GM04504 (cell line): ENCODE results near the gene SYMPK.

ENCODE experiments used
- DNase-seq: peaks from one replicate; pipeline ENCODE4 v3.0.0-alpha.2; 2012; ENCODE audit warnings: low read depth

Gene SYMPK

DNA sequence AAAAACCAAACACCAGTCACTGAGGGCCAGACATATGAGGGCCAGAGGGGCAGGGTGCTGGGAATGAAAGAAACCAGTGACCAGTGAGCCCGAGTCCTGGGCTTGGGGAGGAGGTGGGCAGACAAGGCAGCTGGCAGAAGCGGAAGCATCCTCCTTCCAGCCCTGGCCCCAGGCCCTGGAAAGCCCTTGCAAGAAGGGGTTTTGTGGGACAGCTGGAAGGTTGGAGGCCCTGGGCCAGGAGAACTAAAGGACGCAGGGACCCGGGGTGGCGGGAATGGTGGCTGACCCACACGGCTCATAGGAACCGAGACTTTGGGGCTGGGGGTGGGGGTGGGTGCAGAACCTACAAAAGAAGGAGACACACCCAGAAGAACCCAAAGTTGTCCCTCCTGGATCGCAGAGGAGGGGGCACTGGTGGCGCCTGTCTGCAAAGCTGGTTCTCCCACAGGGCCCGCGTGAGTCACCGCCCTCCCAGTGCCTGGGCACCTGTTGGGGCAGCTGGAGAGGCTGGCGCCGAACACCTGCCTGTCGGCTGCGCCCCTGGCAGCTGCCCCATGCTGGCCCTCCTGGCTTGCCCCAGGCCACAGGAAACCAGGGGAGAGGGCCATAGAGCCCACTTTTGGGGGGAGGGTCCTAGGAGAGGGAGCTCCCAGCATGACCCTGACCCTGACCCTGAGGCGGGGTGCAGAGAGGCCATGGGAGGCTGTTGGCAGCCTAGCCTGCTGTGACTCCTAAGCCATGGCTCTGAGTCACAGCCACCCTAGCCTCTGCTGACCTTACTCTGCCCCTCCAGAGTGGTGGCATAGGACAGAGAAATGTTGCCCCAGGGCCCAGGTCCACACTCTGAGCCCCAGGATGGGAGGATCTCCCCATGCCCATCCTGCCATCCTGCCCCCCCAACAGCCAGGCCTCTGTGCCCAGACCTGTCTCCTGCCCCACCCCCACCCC, 81.5 kb downstream of the SYMPK start:
- no peak for DNase-seq

DNA sequence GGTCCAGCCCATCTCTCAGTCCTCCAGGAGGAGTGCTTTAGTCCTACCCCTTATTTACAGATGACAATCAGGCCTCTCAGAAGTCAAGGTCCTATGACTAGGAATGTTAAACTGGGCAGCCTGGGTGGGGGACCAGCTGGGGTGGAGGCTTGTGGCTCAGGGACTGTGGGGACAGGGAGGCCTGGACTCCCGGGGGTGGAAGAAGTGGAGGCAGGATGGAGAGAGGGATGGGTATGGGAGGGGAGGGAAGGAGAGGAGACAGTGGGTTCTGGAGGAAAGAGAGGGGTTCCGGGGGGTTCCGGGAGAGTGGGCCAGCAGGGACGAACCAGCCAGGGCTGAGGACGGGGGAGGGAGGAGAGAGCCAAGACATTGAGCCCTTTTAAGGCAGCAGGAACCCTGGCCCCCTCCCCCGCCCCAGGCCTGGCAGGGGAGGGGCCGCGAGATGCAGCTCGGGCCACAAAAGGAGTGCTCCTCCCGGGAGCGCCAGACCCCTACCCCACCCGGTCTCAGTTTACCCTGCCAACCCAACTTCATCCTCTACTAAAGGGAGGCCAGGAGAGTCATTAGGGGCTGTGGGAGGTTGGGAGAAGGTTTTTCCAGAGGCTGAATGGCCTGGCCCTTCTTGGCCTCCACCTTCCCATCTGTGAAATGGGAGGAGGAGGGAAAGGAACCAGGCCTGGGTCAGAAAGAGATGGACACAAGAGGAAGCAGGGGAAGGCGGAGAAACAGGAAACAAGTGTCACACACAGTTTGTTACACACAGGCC, 82.3 kb downstream of the SYMPK start:
- DNase-seq = no peak

- no peak for DNase-seq
Measured at GRCh38 chr19:45780146-45780447, 82.8 kb downstream of the SYMPK start.

DNA sequence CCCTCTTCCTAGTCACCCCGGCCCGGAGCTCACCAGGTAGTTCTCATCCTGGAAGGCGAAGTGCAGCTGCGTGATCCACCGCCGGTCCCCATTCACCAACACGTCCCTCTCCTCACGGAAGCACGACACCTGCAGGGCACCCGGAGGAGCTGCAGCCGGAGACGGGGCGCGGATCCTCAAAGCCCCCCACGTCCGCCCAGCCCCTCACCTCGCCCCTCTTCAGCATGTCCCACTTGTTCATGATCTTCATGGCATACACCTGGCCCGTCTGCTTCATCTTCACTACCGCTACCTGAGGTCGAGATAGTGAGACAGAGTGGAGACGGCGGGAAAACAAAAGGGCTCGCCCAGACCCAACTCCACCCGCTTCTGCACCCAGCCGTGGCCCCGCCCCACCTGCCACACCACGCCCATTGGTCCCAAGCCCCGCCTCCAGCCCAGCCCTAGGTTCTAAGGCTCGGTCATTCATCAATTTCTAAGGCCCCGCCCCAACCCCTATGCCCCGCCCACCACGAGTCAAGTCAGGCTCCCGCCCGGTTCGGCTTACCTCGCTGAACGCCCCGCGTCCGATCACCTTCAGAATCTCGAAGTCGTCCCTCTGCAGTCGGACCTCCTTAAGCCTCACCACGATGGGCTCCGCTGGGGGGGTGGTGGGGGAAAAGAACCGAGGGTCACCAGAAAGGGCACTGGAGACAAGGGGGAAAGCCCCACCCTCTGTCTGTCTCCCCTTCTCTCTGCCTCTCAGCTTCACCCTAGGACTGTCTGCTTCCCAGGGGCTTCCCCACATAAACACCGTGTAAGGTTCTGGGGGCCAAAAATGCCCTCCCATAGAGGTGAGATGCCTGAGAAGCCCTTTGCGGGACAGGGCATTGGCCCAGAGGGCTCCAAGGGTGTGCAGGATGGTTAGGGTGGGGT, 83.5 kb downstream of the SYMPK start:
- DNase-seq = no peak

DNA sequence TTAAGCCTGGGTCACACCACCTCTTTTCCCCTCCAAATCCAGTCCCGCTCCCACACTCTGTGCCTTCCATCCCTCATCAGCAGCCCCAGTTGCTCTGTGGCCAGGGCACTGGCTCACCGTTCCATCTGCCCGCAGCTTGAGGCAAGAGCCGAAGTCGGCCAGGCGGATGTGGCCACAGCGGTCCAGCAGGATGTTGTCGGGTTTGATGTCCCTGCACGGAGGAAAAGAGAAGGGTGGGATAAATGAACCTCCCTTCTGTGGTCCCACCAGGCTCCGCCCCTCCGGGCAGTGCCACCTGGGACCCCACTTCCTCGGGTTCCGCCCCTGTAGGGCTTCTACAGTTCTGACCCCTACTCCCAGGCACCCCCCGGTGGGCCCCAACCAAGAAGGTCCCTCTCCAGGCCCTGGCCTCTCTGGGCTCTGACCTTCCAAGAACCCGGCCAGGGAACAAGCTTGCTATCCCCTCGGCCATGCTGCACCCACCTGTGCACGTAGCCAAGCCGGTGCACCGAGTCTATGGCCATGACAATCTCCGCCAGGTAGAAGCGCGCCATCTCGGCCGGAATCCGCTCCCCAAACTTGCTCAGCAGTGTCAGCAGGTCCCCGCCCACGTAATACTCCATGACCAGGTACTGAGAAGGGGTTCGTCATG, 84.8 kb downstream of the SYMPK start:
- DNase-seq = no peak

GRCh38 chr19:45777395-45777961, 85.5 kb downstream of the SYMPK start:
- DNase-seq = no peak

GRCh38 chr19:45774765-45775164, 88.2 kb downstream of the SYMPK start:
- DNase-seq = no peak

DNA sequence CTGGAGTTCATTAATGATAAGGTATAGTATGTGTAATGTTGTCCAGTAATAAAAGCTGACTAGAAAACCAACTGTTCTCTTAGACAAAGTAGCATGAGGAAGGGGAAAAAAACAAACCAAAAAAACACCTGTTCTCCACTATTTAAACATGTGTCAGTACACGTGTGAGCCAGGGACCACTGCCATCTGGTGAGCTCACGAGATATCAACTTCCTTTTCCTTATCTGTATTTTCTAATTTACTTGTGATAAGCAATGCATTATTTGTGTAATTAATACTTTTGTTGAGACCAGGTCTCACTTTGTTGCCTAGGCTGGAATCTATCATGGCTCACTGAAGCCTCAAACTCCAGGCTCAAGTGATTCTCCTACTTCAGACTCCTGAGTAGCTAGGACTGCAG, 89.6 kb downstream of the SYMPK start:
- no peak for DNase-seq

GRCh38 chr19:45772912-45773311, 90.0 kb downstream of the SYMPK start:
- DNase-seq = no peak

- DNase-seq = no peak
Measured at GRCh38 chr19:45772130-45772840, 90.7 kb downstream of the SYMPK start.

GRCh38 chr19:45771311-45771933, 91.5 kb downstream of the SYMPK start:
- DNase-seq = no peak

GRCh38 chr19:45770192-45771101, 92.5 kb downstream of the SYMPK start:
- DNase-seq = peak; percentile 95

- DNase-seq = no peak
Measured at GRCh38 chr19:45769821-45770191, 93.1 kb downstream of the SYMPK start.

DNA sequence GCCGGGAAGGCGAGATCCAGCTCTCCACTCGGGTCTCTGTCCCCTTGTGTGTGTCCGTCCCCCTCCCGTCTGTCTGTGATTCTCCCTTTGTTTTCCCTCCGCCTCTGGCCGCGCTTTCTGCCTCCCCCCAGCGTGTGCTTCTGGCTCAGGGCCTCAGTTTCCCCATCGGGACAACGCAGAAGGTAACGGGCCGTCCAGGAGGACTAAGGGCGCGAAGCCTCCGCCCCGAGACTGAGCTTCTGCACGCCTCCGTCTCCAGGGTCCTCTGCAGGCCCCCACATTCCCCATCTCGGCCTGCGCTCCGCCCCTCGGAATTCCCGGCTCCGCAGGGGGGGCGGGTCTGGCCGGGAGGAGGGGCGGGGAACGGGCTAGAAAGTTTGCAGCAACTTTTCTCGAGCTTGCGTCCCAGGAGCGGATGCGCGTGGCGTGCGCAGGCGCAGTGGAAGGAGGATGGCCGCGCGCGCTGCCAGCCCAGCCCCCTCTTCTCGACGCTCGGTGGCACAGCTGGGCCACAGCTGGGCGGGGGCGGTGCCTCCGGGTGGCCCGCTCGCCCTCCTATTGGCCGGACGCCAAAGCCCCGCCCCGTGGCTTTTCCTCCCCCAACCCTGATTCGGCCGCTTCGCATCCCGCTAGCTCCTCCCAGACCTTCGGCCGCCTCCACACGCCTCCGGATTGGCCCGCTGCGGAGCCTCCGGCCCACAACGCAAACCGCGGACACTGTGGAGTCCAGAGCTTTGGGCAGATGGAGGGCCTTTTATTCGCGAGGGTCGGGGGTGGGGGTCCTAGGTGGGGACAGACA, 93.8 kb downstream of the SYMPK start, which contains the start of gene SIX5:
TSS of gene SIX5 (minus strand) at position 269 of the 799 bp plus-strand sequence. CDS start 408 bp downstream, outside the sequence.
- DNase-seq = peak; percentile 96

DNA sequence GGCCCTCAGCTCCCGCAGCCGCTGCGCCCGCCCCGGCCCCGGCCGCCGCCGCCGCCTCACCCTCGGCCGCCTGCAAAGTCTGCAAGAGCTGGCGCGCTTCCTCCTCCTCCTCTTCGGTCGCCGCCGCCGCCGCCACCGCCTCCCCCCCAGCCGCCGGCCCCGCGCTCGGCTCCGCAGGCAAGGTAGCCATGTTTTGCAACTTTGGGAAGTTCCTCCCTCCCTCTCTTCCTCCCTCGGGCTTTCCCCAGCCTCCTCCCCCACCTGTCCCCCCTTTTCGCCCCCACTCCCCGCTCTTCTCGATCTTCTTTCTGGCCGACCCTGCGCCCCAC, 94.3 kb downstream of the SYMPK start:
- no peak for DNase-seq

DNA sequence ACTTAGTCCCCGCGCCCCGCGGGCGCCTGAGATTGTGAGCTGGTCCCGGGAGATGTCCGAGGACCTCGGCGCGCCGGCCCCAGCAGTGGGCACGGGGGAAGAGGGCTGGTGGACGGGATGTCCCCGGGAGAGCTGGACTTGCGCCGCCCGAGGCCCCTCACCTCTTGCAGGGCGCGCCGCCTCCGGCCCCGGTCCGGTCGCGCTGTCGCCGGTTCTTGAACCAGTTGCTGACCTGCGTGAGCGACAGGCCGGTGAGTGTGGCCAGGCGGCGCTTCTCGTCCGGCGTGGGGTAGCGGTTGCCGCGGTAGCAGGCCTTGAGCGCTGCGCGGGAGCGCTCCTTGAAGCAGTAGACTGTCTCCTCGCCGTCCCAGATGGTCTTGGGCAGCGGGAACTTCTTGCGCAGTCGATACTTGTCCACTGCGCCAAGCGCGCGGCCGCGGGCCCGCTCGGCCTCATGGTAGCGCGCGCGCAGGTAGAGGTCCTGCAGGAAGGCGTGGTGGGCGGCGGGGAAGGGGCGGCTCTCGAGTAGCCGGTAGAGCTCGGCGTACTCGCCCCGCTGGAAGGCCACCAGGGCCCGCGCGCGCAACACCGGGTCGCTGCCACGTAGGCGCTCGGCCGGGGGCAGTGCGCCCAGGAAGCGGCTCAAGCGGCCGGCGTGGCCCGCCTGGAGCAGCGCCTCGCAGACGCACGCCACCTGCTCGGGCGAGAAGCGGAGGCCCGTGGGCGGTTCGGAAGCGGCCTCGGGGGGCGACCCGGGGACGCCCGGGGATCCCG, 94.9 kb downstream of the SYMPK start:
- no peak for DNase-seq

DNA sequence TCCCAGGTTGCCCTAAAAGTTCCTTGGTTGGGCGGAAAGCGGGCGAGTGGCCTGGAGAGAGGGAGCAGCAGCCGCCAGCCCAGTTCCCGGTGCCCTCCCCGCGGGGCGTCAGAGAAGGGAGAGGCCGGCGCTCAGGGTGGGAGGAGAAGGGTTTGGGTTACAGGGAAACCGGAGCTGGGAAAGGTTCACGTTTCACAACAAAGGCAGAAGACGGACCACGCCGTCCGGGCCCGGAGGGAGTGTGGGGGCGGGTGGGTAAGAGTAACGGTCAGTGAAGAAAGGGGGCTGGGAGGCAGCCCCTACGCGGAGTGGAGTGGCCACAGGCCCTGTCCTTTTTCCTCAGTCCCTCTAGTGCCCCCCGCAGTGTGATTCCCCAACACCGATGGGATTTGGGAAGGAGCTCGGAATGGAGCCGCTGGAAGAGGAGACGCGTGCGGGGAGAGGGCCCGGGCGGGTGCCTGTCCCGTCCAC, 95.5 kb downstream of the SYMPK start:
- DNase-seq = peak; percentile 73
